ENCODE measurements around the gene PRSS50. TPM values are rescaled to one million over a fixed set of nuclear protein-coding genes. Genes with fewer than 3 reads are reported as not detected.
A peak's percentile ranks its signal among the peaks of the same experiment; 100 is the strongest.
"Not testable (repeated sequence)": the region's sequence is repeated elsewhere in the genome, so short reads cannot be mapped to it uniquely, and the experiment has no call there.

The PRSS50 gene, protein sequence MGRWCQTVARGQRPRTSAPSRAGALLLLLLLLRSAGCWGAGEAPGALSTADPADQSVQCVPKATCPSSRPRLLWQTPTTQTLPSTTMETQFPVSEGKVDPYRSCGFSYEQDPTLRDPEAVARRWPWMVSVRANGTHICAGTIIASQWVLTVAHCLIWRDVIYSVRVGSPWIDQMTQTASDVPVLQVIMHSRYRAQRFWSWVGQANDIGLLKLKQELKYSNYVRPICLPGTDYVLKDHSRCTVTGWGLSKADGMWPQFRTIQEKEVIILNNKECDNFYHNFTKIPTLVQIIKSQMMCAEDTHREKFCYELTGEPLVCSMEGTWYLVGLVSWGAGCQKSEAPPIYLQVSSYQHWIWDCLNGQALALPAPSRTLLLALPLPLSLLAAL
- total RNA-seq, result not detected
- polyA plus RNA-seq, result not detected

DNA sequence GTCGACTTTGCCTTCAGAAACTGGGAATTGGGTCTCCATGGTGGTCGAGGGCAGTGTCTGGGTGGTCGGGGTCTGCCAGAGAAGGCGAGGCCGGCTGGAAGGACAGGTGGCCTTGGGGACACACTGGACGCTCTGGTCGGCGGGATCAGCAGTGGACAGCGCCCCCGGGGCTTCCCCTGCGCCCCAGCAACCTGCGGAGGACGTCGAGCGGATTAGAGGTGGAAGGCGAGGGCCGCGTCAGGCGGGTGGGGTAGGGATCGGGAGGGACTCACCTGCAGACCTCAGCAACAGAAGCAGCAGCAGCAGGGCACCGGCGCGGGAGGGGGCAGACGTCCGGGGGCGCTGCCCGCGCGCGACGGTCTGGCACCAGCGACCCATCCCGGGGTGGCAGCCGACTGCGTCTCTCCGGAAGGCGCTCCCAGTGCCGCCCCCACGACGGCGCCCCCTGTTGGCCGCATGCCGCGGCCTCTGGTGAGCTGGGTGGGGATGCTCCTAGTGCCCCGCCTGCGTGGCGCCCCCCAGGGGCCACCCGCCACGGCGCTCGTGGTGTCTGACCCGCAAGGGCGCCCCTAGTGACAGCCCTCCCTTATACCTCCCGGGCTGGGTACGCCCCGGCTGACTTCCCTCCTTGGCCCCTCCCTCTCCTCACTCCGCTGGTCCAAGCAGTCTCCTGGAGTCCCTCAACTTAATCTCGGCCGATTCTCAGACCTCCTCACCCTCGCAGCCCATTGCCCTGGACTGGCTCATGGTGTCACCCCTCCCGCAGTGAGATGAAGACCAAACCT lies at the start of gene PRSS50:
TSS of gene PRSS50 (minus strand) at position 423 of the 785 bp plus-strand sequence. CDS start at position 378, 45 bp downstream.
- Mint-ChIP-seq H3K36me3 (peaks cover 0 to 5% of the 10 kb centered on the region in 2 donors), H3K4me1 (peaks cover 0 to 4% (median under 1%) of the 10 kb centered on the region in 4 donors), H3K9me3 (peaks cover 0 to 4% (median 0%) of the 10 kb centered on the region in 8 donors), H3K27ac (no peak within 1 kb of the TSS), H3K4me3 (no peak within 1 kb of the TSS), H3K27me3 (peaks cover 5 to 9% of the 10 kb centered on the region in 2 donors)
- intact Hi-C loops (cut with micrococcal nuclease), result no loop called here
- Histone ChIP-seq H3K9me3 (ENCODE audit: control insufficient read depth in 1 of 2, low read length in 2 of 2) (no peaks in the 10 kb centered on the region), H3K27me3 (ENCODE audit: insufficient read depth, low read length) (no peaks in the 10 kb centered on the region), H3K4me1 (ENCODE audit: insufficient read depth, low read length) (no peaks in the 10 kb centered on the region), H3K27ac (ENCODE audit: low read depth, low read length) (no peak within 1 kb of the TSS), H3K36me3 (ENCODE audit: insufficient read depth, low read length) (no peaks in the 10 kb centered on the region), H3K4me3 (ENCODE audit: low read length in 2 of 2) (no peak within 1 kb of the TSS)
- DNase-seq, result peak in 1 of 5 donors; percentile 11
- POLR2A ChIA-PET (ENCODE audit: partially characterized antibody), result no interaction called here
- CTCF ChIA-PET (ENCODE audit: partially characterized antibody), result no interaction called here

DNA sequence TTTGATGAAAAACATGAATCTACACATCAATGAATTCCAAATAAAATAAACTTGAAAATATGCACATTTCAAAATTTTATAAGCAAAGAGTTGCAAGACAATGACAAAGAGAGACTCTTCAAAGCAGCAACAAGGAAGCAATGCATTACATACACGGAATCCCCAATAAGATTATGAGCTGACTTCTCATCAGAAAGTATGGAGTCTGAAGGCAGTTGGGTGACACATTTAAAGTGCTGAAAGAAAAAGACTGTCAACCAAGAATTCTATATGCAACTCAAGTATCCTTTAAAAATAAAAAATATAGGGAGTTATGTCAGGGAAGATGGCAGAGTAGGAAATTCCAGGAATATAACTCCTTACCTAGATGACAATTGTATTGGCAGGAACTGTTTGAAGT lies 46.5 kb upstream of the PRSS50 start:
- Histone ChIP-seq H3K4me3 (ENCODE audit: low read length in 2 of 2) (no peak overlapping the region), H3K36me3 (ENCODE audit: insufficient read depth, low read length) (no peaks in the 10 kb centered on the region), H3K27me3 (ENCODE audit: insufficient read depth, low read length) (no peaks in the 10 kb centered on the region), H3K4me1 (ENCODE audit: insufficient read depth, low read length) (no peaks in the 10 kb centered on the region), H3K9me3 (ENCODE audit: control insufficient read depth in 1 of 2, low read length in 2 of 2) (peaks cover 0 to 13% of the 10 kb centered on the region in 2 donors), H3K27ac (ENCODE audit: low read depth, low read length) (no peak overlapping the region)
- Mint-ChIP-seq H3K27ac (no peak overlapping the region), H3K27me3 (peaks cover 1 to 3% of the 10 kb centered on the region in 2 donors), H3K9me3 (peaks cover under 1 to 69% (median 59%) of the 10 kb centered on the region in 8 donors), H3K36me3 (peaks cover 7 to 19% of the 10 kb centered on the region in 2 donors), H3K4me1 (no peaks in the 10 kb centered on the region), H3K4me3 (no peak overlapping the region)
- POLR2A ChIA-PET (ENCODE audit: partially characterized antibody), result no interaction called here
- intact Hi-C loops (cut with micrococcal nuclease), result no loop called here
- CTCF ChIA-PET (ENCODE audit: partially characterized antibody), result no interaction called here
- DNase-seq, result no peak

DNA sequence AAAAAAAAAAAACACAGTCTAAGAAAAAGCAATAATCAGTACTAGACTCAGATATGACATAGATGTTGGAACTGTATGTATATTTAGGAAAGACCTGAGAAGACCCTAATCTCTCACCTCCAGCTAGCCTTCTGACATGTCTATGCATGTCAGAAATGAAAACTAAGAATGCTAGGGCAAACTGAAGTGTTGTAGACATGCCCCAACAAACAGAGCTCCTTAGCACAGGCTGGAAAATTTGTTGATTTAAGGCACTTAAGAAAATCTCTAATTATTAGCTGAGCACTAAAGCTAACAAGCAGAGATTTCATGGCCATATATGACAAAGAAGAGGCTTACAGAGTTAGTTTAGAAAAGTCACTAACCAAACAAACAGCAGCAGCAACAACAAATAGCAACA lies 45.5 kb upstream of the PRSS50 start:
- Mint-ChIP-seq H3K4me3 (no peak overlapping the region), H3K27me3 (peaks cover 1 to 3% of the 10 kb centered on the region in 2 donors), H3K4me1 (no peaks in the 10 kb centered on the region), H3K9me3 (peaks cover 0 to 66% (median 55%) of the 10 kb centered on the region in 8 donors), H3K36me3 (peaks cover 7 to 19% of the 10 kb centered on the region in 2 donors), H3K27ac (no peak overlapping the region)
- DNase-seq, result no peak
- CTCF ChIA-PET (ENCODE audit: partially characterized antibody), result no interaction called here
- Histone ChIP-seq H3K9me3 (ENCODE audit: control insufficient read depth in 1 of 2, low read length in 2 of 2) (peaks cover 0 to 11% of the 10 kb centered on the region in 2 donors), H3K36me3 (ENCODE audit: insufficient read depth, low read length) (no peaks in the 10 kb centered on the region), H3K4me3 (ENCODE audit: low read length in 2 of 2) (no peak overlapping the region), H3K27ac (ENCODE audit: low read depth, low read length) (no peak overlapping the region), H3K27me3 (ENCODE audit: insufficient read depth, low read length) (no peaks in the 10 kb centered on the region), H3K4me1 (ENCODE audit: insufficient read depth, low read length) (no peaks in the 10 kb centered on the region)
- intact Hi-C loops (cut with micrococcal nuclease), result no loop called here
- POLR2A ChIA-PET (ENCODE audit: partially characterized antibody), result no interaction called here

DNA sequence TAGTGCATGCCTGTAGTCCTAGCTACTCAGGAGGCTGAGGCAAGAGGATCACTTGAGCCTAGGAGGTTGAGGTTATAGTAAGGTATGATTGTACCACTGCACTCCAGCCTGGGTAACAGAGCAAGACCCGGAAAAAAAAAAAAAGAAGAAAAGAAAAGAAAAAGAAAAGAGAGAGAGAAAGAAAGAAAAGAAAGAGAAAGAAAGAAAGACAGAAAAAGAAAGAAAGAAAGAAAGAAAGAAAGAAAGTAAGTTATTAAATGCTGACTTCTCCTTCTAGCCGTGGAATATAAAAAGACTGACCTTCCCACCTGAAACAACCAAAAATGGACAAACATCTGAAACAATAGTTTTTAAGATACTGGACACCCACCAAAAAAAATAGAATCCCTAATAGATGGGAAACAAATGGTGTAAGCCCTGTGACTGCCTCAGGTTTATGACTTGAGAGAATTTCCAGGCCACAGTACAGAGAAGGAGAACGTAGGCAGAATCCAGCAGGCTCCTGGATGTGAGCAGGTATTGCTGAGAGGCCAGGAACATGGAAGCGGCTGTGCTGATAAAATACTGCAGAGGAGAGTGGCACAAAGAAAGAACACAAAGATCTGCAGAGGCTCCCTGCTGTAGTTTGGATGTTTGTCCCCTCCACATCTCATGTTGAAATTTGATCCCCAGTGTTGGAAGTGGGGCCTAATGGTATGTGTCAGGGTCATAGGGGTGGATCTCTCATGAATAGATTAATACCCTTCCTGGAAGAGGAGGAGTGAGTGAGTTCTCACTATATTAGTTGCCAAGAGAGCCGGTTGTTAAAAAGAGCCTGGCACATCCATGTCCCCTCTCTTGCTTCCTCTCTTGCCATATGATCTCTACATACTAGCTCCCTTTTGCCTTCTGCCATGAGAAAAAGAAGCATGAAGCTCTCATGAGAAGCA lies 41.8 kb upstream of the PRSS50 start:
- Histone ChIP-seq H3K4me1 (ENCODE audit: insufficient read depth, low read length) (no peaks in the 10 kb centered on the region), H3K4me3 (ENCODE audit: low read length in 2 of 2) (no peak overlapping the region), H3K27me3 (ENCODE audit: insufficient read depth, low read length) (no peaks in the 10 kb centered on the region), H3K27ac (ENCODE audit: low read depth, low read length) (no peak overlapping the region), H3K9me3 (ENCODE audit: control insufficient read depth in 1 of 2, low read length in 2 of 2) (peaks cover 0 to 8% of the 10 kb centered on the region in 2 donors), H3K36me3 (ENCODE audit: insufficient read depth, low read length) (no peaks in the 10 kb centered on the region)
- intact Hi-C loops (cut with micrococcal nuclease), result no loop called here
- no peak overlapping the region for H3K4me3 Mint-ChIP-seq
- H3K27ac Mint-ChIP-seq, result no peak overlapping the region
- peaks cover 7 to 19% of the 10 kb centered on the region in 2 donors for H3K36me3 Mint-ChIP-seq
- ChIA-PET CTCF (ENCODE audit: partially characterized antibody) (no interaction called here), POLR2A (ENCODE audit: partially characterized antibody) (no interaction called here)
- no peaks in the 10 kb centered on the region for H3K4me1 Mint-ChIP-seq
- peaks cover 1 to 3% of the 10 kb centered on the region in 2 donors for H3K27me3 Mint-ChIP-seq
- DNase-seq, result no peak
- peaks cover 0 to 32% (median 27%) of the 10 kb centered on the region in 8 donors for H3K9me3 Mint-ChIP-seq

DNA sequence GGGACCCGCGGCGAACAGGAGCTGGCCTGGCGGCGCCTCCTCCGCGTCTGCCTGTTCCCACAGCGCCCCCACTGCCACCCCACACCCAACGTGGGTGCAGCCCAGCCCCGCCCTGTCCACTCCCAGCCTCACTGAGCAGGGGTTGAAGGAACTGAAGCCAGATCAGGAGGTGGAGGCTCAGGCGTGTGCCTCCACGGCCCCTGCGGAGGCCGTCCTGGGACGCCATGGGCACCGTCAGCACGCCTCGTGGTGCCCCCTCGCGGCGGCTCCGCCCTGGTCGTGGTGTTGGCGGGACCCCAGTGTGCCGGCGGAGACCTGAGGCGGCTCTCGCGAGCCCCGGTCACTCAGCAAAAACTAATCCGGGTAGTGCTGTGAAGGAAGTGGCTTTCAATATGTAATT lies 39.0 kb upstream of the PRSS50 start:
- H3K27ac ChIP-seq (ENCODE audit: low read depth, low read length), result no peak overlapping the region
- Mint-ChIP-seq H3K4me3 (no peak overlapping the region), H3K27ac (no peak overlapping the region), H3K4me1 (peaks cover 0 to 2% (median 0%) of the 10 kb centered on the region in 4 donors), H3K36me3 (no peaks in the 10 kb centered on the region), H3K9me3 (peaks cover 0 to 6% (median 2%) of the 10 kb centered on the region in 8 donors), H3K27me3 (peaks cover 1% of the 10 kb centered on the region in 2 donors)
- DNase-seq, result no peak
- intact Hi-C loops (cut with micrococcal nuclease), result no loop called here
- no peaks in the 10 kb centered on the region for H3K27me3 ChIP-seq (ENCODE audit: insufficient read depth, low read length)
- ChIA-PET CTCF (ENCODE audit: partially characterized antibody) (no interaction called here), POLR2A (ENCODE audit: partially characterized antibody) (no interaction called here)
- no peaks in the 10 kb centered on the region for H3K9me3 ChIP-seq (ENCODE audit: control insufficient read depth in 1 of 2, low read length in 2 of 2)
- H3K36me3 ChIP-seq (ENCODE audit: insufficient read depth, low read length), result no peaks in the 10 kb centered on the region
- H3K4me3 ChIP-seq (ENCODE audit: low read length in 2 of 2), result no peak overlapping the region
- no peaks in the 10 kb centered on the region for H3K4me1 ChIP-seq (ENCODE audit: insufficient read depth, low read length)

DNA sequence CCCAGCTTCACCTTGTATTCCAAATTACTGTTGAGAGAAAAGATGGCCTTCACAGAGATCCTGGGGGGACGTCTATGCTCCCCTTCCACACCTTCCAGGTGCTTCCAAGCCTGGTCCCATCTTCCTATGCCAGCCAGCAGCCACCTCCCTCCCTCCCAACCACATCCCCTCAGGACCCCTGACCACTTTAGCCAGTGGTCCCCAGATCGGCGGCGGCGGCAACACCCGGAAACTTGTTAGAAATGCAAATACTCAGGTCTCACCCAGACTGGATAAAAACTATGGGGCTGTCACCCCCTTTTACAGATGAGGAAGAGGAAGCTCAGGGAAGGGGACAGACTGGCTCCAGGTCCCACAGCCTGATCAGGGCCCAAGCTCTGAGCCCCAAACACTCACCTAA lies 38.0 kb upstream of the PRSS50 start:
- Mint-ChIP-seq H3K36me3 (no peaks in the 10 kb centered on the region), H3K27ac (no peak overlapping the region), H3K4me3 (no peak overlapping the region), H3K27me3 (peaks cover under 1% of the 10 kb centered on the region in 2 donors), H3K4me1 (peaks cover 0 to 2% (median 0%) of the 10 kb centered on the region in 4 donors), H3K9me3 (peaks cover 0 to 2% (median 0%) of the 10 kb centered on the region in 8 donors)
- H3K27ac ChIP-seq (ENCODE audit: low read depth, low read length), result no peak overlapping the region
- H3K27me3 ChIP-seq (ENCODE audit: insufficient read depth, low read length), result no peaks in the 10 kb centered on the region
- H3K4me3 ChIP-seq (ENCODE audit: low read length in 2 of 2), result no peak overlapping the region
- ChIA-PET CTCF (ENCODE audit: partially characterized antibody) (no interaction called here), POLR2A (ENCODE audit: partially characterized antibody) (no interaction called here)
- no peaks in the 10 kb centered on the region for H3K9me3 ChIP-seq (ENCODE audit: control insufficient read depth in 1 of 2, low read length in 2 of 2)
- H3K36me3 ChIP-seq (ENCODE audit: insufficient read depth, low read length), result no peaks in the 10 kb centered on the region
- intact Hi-C loops (cut with micrococcal nuclease), result no loop called here
- no peaks in the 10 kb centered on the region for H3K4me1 ChIP-seq (ENCODE audit: insufficient read depth, low read length)
- no peak for DNase-seq

DNA sequence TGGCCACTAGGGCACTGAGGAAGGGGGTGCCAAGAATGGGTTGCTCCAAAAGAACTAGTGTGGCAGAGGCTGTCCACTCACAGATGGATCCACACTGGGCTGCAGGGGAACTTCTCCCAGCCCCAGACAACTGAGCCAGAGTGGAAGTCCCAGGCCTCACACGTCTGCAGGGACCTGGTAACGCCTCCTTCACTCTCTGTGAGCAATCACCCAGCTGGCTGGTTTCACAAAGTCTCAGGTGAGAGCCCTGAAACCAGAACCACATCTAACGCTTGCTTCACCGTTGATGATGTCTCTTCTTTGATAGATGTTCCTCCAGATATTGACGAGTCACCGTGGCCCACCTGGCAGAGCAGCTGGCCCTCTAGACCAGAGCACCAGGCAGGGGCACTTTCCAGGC lies 35.5 kb upstream of the PRSS50 start:
- CTCF ChIA-PET (ENCODE audit: partially characterized antibody); H3K36me3 Mint-ChIP-seq; POLR2A ChIA-PET (ENCODE audit: partially characterized antibody); H3K27me3 ChIP-seq (ENCODE audit: insufficient read depth, low read length); H3K4me3 ChIP-seq (ENCODE audit: low read length in 2 of 2); intact Hi-C loops (cut with micrococcal nuclease); H3K27me3 Mint-ChIP-seq; H3K36me3 ChIP-seq (ENCODE audit: insufficient read depth, low read length); H3K4me1 ChIP-seq (ENCODE audit: insufficient read depth, low read length); DNase-seq; H3K9me3 ChIP-seq (ENCODE audit: control insufficient read depth in 1 of 2, low read length in 2 of 2); H3K9me3 Mint-ChIP-seq; H3K27ac ChIP-seq (ENCODE audit: low read depth, low read length); H3K4me1 Mint-ChIP-seq; H3K4me3 Mint-ChIP-seq: not testable (repeated sequence)
- H3K27ac Mint-ChIP-seq, result peak overlapping the region in 2 of 7 donors; percentile 25 to 36
